ENCODE measurements around the gene SLC39A11. TPM values are rescaled to one million over a fixed set of nuclear protein-coding genes. Genes with fewer than 3 reads are reported as not detected.

Gene SLC39A11
- total RNA-seq, 1 experiment from 2014 or later = 56.1 TPM

DNA sequence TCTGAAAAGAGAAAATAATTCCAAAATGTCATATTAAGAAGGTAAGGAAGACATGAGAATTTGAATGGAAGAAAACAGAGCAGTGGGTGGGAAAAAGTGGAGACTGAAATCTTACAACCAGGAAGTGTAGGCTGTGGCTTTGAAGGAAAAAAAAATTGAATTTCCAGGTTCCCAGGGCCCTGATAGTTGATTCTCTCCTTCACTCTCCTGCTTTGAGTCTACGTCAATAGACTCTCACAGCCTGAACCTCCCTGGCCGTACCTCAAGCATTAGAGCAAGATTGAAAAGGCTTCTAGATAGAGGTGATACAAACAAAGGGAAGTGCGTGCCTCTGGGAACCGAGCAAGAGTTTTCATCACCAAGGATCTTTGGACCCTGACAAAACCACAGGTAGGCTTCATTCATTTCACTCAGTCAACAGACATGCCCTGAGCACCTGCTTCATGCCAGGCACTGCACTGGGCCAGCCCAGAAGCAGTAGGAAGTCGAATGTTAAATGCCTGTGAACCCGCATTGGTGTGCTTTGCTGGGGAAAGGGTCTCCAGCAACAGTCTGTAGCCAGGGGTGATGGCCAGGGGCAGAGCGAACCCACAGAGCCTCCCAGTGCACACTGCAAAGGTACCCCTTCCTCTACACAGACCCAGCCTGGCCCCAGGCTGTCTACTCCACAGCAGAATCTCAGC is 163.9 kb downstream of the SLC39A11 start:
- Histone ChIP-seq H3K27me3 (ENCODE audit: control insufficient read depth, insufficient read depth, low read length) (no peaks in the 10 kb centered on the region), H3K27ac (ENCODE audit: low read length) (no peak overlapping the region), H3K4me1 (ENCODE audit: control insufficient read depth, insufficient read depth, low read length) (no peaks in the 10 kb centered on the region; the same call in 1 of the 2 replicates), H3K4me3 (ENCODE audit: low read depth in 2 of 2, low read length in 2 of 2) (no peak overlapping the region), H3K36me3 (ENCODE audit: control insufficient read depth, insufficient read depth, low read length) (no peaks in the 10 kb centered on the region), H3K9me3 (ENCODE audit: control insufficient read depth, insufficient read depth, low read depth, low read length) (no peaks in the 10 kb centered on the region)
- ATAC-seq (no peak), DNase-seq (ENCODE audit: low read depth, low spot score) (no peak)
- ChIA-PET POLR2A (no interaction called here), CTCF (no interaction called here)
- BruUV-seq (replicated peaks) = no TSS peak
- TF ChIP-seq POLR2AphosphoS5 (IDR thresholded peaks at IDR 0.05; ENCODE audit: low read depth, low read length) (no peak), TCF7L2 (IDR thresholded peaks at IDR 0.05; ENCODE audit: low read depth, low read length) (no peak), SIN3A (IDR thresholded peaks at IDR 0.05; ENCODE audit: borderline replicate concordance, insufficient read depth, low read depth, low read length) (no peak), CTCF (IDR thresholded peaks at IDR 0.05) (no peak), REST (IDR thresholded peaks at IDR 0.05; ENCODE audit: insufficient read depth in 1 of 2, low read depth in 2 of 2, low read length in 1 of 2) (no peak)
- in situ Hi-C loops (cut with HindIII; ENCODE audit: low pct_unique_long_range_greater_than_20kb, low sequenced_read_pairs) (no loop called here), intact Hi-C loops (cut with micrococcal nuclease; ENCODE audit: unreplicated experiment) (no loop called here)

GRCh38 chr17:72927760-72928159 is 164.7 kb downstream of the SLC39A11 start:
- ChIA-PET CTCF (no interaction called here), POLR2A (no interaction called here)
- ATAC-seq (no peak), DNase-seq (ENCODE audit: low read depth, low spot score) (no peak)
- TF ChIP-seq CTCF (IDR thresholded peaks at IDR 0.05) = no peak
- no peak for TF ChIP-seq SIN3A (IDR thresholded peaks at IDR 0.05; ENCODE audit: borderline replicate concordance, insufficient read depth, low read depth, low read length)
- TF ChIP-seq REST (IDR thresholded peaks at IDR 0.05; ENCODE audit: insufficient read depth in 1 of 2, low read depth in 2 of 2, low read length in 1 of 2) = no peak
- TF ChIP-seq POLR2AphosphoS5 (IDR thresholded peaks at IDR 0.05; ENCODE audit: low read depth, low read length) = no peak
- TF ChIP-seq TCF7L2 (IDR thresholded peaks at IDR 0.05; ENCODE audit: low read depth, low read length) = no peak
- Histone ChIP-seq H3K27ac (ENCODE audit: low read length) (no peak overlapping the region), H3K9me3 (ENCODE audit: control insufficient read depth, insufficient read depth, low read depth, low read length) (no peaks in the 10 kb centered on the region), H3K36me3 (ENCODE audit: control insufficient read depth, insufficient read depth, low read length) (no peaks in the 10 kb centered on the region), H3K4me1 (ENCODE audit: control insufficient read depth, insufficient read depth, low read length) (no peaks in the 10 kb centered on the region; the same call in 1 of the 2 replicates), H3K27me3 (ENCODE audit: control insufficient read depth, insufficient read depth, low read length) (no peaks in the 10 kb centered on the region), H3K4me3 (ENCODE audit: low read depth in 2 of 2, low read length in 2 of 2) (no peak overlapping the region)
- no TSS peak for BruUV-seq (replicated peaks)
- in situ Hi-C loops (cut with HindIII; ENCODE audit: low pct_unique_long_range_greater_than_20kb, low sequenced_read_pairs) = no loop called here
- intact Hi-C loops (cut with micrococcal nuclease; ENCODE audit: unreplicated experiment) = no loop called here

Measured in Panc1 (cell line).